CD4-positive, CD25-positive, alpha-beta regulatory T cell (primary cell): ENCODE data around the gene IL22RA2. TPM values are rescaled to one million over a fixed set of nuclear protein-coding genes. Genes with fewer than 3 reads are reported as not detected.
A peak's percentile ranks its signal among the peaks of the same experiment; 100 is the strongest.

Source experiments
- ATAC-seq, 2 donors: fragments of 150-1000 bp; cut with Tn5 transposase; one replicate each; pipeline ENCODE4 v1.10.0; 2021; ENCODE audit warnings: low read depth in 2 of 2, moderate number of reproducible peaks in 2 of 2, moderate library complexity in 1 of 2
- DNase-seq, 3 donors: peaks; one replicate each; pipeline versions ENCODE4 v3.0.0 to v3.0.0-alpha.2; 2012 to 2022; ENCODE audit warnings: mixed read lengths in 1 of 3
- H3K27ac ChIP-seq: one replicate; pipeline ENCODE4 v1.7.0; 2013; ENCODE audit warnings: mild to moderate bottlenecking, low read length; ENCODE audit not compliant: insufficient read depth, poor library complexity, severe bottlenecking
- H3K27me3 ChIP-seq: one replicate; pipeline ENCODE4 v1.7.0; 2013; ENCODE audit warnings: low read length; ENCODE audit not compliant: control insufficient read depth, insufficient read depth
- H3K36me3 ChIP-seq: one replicate; pipeline ENCODE4 v1.7.0; 2013; ENCODE audit warnings: mild to moderate bottlenecking, low read length, moderate library complexity; ENCODE audit not compliant: control insufficient read depth, insufficient read depth
- H3K4me1 ChIP-seq: 2 replicates; pipeline ENCODE4 v1.7.0; 2013; ENCODE audit warnings: mild to moderate bottlenecking, low read length; ENCODE audit not compliant: insufficient read depth, control insufficient read depth, poor library complexity, severe bottlenecking
- H3K4me3 ChIP-seq: one replicate; pipeline ENCODE4 v1.7.0; 2013; ENCODE audit warnings: low read depth, mild to moderate bottlenecking, low read length, moderate library complexity
- H3K9me3 ChIP-seq, 2 experiments: 1 replicate in 1 of 2; 2 replicates in 1 of 2; pipeline ENCODE4 v1.7.0; 2013; ENCODE audit warnings: low read length in 2 of 2, mild to moderate bottlenecking in 1 of 2, moderate library complexity in 1 of 2; ENCODE audit not compliant: control insufficient read depth in 2 of 2
- H3K27ac Mint-ChIP-seq, 3 donors: one replicate each; pipeline ENCODE4 v1.8.0; 2020 to 2022; ENCODE audit warnings: mild to moderate bottlenecking in 3 of 3, mixed read lengths in 3 of 3, moderate library complexity in 2 of 3
- H3K27me3 Mint-ChIP-seq: one replicate; pipeline ENCODE4 v1.8.0; 2022; ENCODE audit warnings: mild to moderate bottlenecking, mixed read lengths
- H3K36me3 Mint-ChIP-seq: one replicate; pipeline ENCODE4 v1.8.0; 2020; ENCODE audit warnings: mixed read lengths
- H3K4me1 Mint-ChIP-seq, 4 donors: one replicate each; pipeline ENCODE4 v1.8.0; 2020 to 2022; ENCODE audit warnings: mixed read lengths in 4 of 4, mild to moderate bottlenecking in 1 of 4
- H3K4me3 Mint-ChIP-seq, 4 donors: one replicate each; pipeline ENCODE4 v1.8.0; 2020 to 2022; ENCODE audit warnings: mild to moderate bottlenecking in 4 of 4, mixed read lengths in 4 of 4, moderate library complexity in 3 of 4
- H3K9me3 Mint-ChIP-seq, 7 donors: one replicate each; pipeline ENCODE4 v1.8.0; 2020 to 2022; ENCODE audit warnings: mixed read lengths in 7 of 7, mild to moderate bottlenecking in 3 of 7, moderate library complexity in 2 of 7
- polyA plus RNA-seq, 4 donors: library from polyadenylated mRNA; unstranded; fragments of 300-500 nt; fragmentation: Illumina TruSeq; gene quantifications; one replicate each; pipeline ENCODE4 v1.2.3, GENCODE V29; 2021
- total RNA-seq: library from RNA; stranded (reverse); gene quantifications from one replicate; pipeline ENCODE4 v1.2.3, GENCODE V29; 2022

Gene IL22RA2
- total and polyA plus RNA-seq, 5 donors from 2014 or later, result not detected

- ATAC-seq, result no peak
- Mint-ChIP-seq H3K9me3 (peaks cover 0 to 6% (median 2%) of the 10 kb centered on the region in 7 donors), H3K27me3 (no peaks in the 10 kb centered on the region), H3K36me3 (peaks cover 15% of the 10 kb centered on the region), H3K4me1 (peaks cover 0 to 10% (median 7%) of the 10 kb centered on the region in 4 donors), H3K27ac (no peak overlapping the region), H3K4me3 (no peak overlapping the region)
- no peak for DNase-seq
- H3K4me1 ChIP-seq, result no peaks in the 10 kb centered on the region
- H3K4me3 ChIP-seq, result no peak overlapping the region
- peaks cover 2 to 4% of the 10 kb centered on the region in 2 experiments for H3K9me3 ChIP-seq
- H3K27ac ChIP-seq, result no peak overlapping the region
- H3K27me3 ChIP-seq, result peaks cover 3% of the 10 kb centered on the region
- peaks cover 9% of the 10 kb centered on the region for H3K36me3 ChIP-seq
Observed at GRCh38 chr6:137193256-137194070, 20.0 kb upstream of the IL22RA2 start.

- Mint-ChIP-seq H3K27me3 (no peaks in the 10 kb centered on the region), H3K4me3 (no peak overlapping the region), H3K27ac (no peak overlapping the region), H3K36me3 (peaks cover 8% of the 10 kb centered on the region), H3K4me1 (peaks cover 0 to 10% (median 7%) of the 10 kb centered on the region in 4 donors), H3K9me3 (peaks cover 0 to 6% (median 2%) of the 10 kb centered on the region in 7 donors)
- no peak for ATAC-seq
- peaks cover 3% of the 10 kb centered on the region for H3K27me3 ChIP-seq
- no peak for DNase-seq
- no peak overlapping the region for H3K4me3 ChIP-seq
- peaks cover 2% of the 10 kb centered on the region for H3K36me3 ChIP-seq
- no peak overlapping the region for H3K27ac ChIP-seq
- H3K4me1 ChIP-seq, result no peaks in the 10 kb centered on the region
- H3K9me3 ChIP-seq, result peaks cover 7 to 8% of the 10 kb centered on the region in 2 experiments
Observed at GRCh38 chr6:137192821-137193220, 19.4 kb upstream of the IL22RA2 start.

GRCh38 chr6:137191670-137192069, 18.2 kb upstream of the IL22RA2 start:
- no peak overlapping the region for H3K4me3 ChIP-seq
- H3K9me3 Mint-ChIP-seq, result peaks cover 0 to 6% (median 2%) of the 10 kb centered on the region in 7 donors
- H3K27me3 ChIP-seq, result peaks cover 3% of the 10 kb centered on the region
- DNase-seq (no peak), ATAC-seq (no peak)
- no peaks in the 10 kb centered on the region for H3K4me1 ChIP-seq
- H3K4me1 Mint-ChIP-seq, result peaks cover 0 to 8% (median 6%) of the 10 kb centered on the region in 4 donors
- peaks cover 11 to 13% of the 10 kb centered on the region in 2 experiments for H3K9me3 ChIP-seq
- no peak overlapping the region for H3K27ac Mint-ChIP-seq
- H3K4me3 Mint-ChIP-seq, result no peak overlapping the region
- H3K36me3 Mint-ChIP-seq, result peaks cover 6% of the 10 kb centered on the region
- no peak overlapping the region for H3K27ac ChIP-seq
- peaks cover 3% of the 10 kb centered on the region for H3K27me3 Mint-ChIP-seq
- no peaks in the 10 kb centered on the region for H3K36me3 ChIP-seq

GRCh38 chr6:137191236-137191635, 17.8 kb upstream of the IL22RA2 start:
- ATAC-seq, result no peak
- Histone ChIP-seq H3K4me1 (no peaks in the 10 kb centered on the region), H3K9me3 (peaks cover 11 to 14% of the 10 kb centered on the region in 2 experiments), H3K27ac (no peak overlapping the region), H3K27me3 (peaks cover 3% of the 10 kb centered on the region), H3K36me3 (no peaks in the 10 kb centered on the region), H3K4me3 (no peak overlapping the region)
- Mint-ChIP-seq H3K27ac (no peak overlapping the region), H3K9me3 (peaks cover 0 to 9% (median 2%) of the 10 kb centered on the region in 7 donors), H3K27me3 (peaks cover 7% of the 10 kb centered on the region), H3K36me3 (peaks cover 6% of the 10 kb centered on the region), H3K4me3 (no peak overlapping the region), H3K4me1 (peaks cover 0 to 5% (median 4%) of the 10 kb centered on the region in 4 donors)
- DNase-seq, result no peak

GRCh38 chr6:137190583-137191094, 17.2 kb upstream of the IL22RA2 start:
- H3K36me3 Mint-ChIP-seq, result peaks cover 3% of the 10 kb centered on the region
- Histone ChIP-seq H3K36me3 (no peaks in the 10 kb centered on the region), H3K4me3 (no peak overlapping the region), H3K9me3 (peaks cover 11 to 14% of the 10 kb centered on the region in 2 experiments), H3K27ac (no peak overlapping the region), H3K27me3 (peaks cover 3% of the 10 kb centered on the region), H3K4me1 (no peaks in the 10 kb centered on the region)
- ATAC-seq (no peak), DNase-seq (no peak)
- peak overlapping the region in 1 of 4 donors; percentile 28 for H3K4me3 Mint-ChIP-seq
- no peak overlapping the region for H3K27ac Mint-ChIP-seq
- H3K27me3 Mint-ChIP-seq, result peaks cover 7% of the 10 kb centered on the region
- H3K9me3 Mint-ChIP-seq, result peaks cover 0 to 9% (median 2%) of the 10 kb centered on the region in 7 donors
- no peaks in the 10 kb centered on the region for H3K4me1 Mint-ChIP-seq

GRCh38 chr6:137188855-137189254, 15.4 kb upstream of the IL22RA2 start:
- Histone ChIP-seq H3K4me1 (no peaks in the 10 kb centered on the region), H3K27ac (no peak overlapping the region), H3K9me3 (peaks cover 14 to 18% of the 10 kb centered on the region in 2 experiments), H3K36me3 (no peaks in the 10 kb centered on the region), H3K4me3 (no peak overlapping the region), H3K27me3 (peaks cover 3% of the 10 kb centered on the region)
- Mint-ChIP-seq H3K9me3 (peaks cover 0 to 19% (median 2%) of the 10 kb centered on the region in 7 donors), H3K4me1 (no peaks in the 10 kb centered on the region), H3K27me3 (peaks cover 7% of the 10 kb centered on the region), H3K4me3 (no peak overlapping the region), H3K36me3 (peaks cover 4% of the 10 kb centered on the region), H3K27ac (no peak overlapping the region)
- no peak for ATAC-seq
- DNase-seq, result peak in 1 of 3 donors; percentile 14

- H3K27ac ChIP-seq, result no peak overlapping the region
- ATAC-seq (no peak), DNase-seq (no peak)
- H3K27me3 ChIP-seq, result no peaks in the 10 kb centered on the region
- Mint-ChIP-seq H3K4me3 (no peak overlapping the region), H3K36me3 (peaks cover 7% of the 10 kb centered on the region), H3K4me1 (no peaks in the 10 kb centered on the region), H3K27me3 (peaks cover 7% of the 10 kb centered on the region), H3K9me3 (peaks cover 1 to 36% (median 9%) of the 10 kb centered on the region in 7 donors), H3K27ac (no peak overlapping the region)
- H3K4me1 ChIP-seq, result no peaks in the 10 kb centered on the region
- H3K4me3 ChIP-seq, result no peak overlapping the region
- H3K9me3 ChIP-seq, result peaks cover 21 to 37% of the 10 kb centered on the region in 2 experiments
- H3K36me3 ChIP-seq, result no peaks in the 10 kb centered on the region
Observed at GRCh38 chr6:137185290-137185689, 11.8 kb upstream of the IL22RA2 start.
